Liver (tissue), 3 donors: ENCODE data around the gene RTN1.

Experiments used
- ATF3 ChIP-seq: IDR thresholded peaks from 2 replicates; pipeline ENCODE4 v1.6.1; 2016; ENCODE audit warnings: antibody characterized with exemption
- CTCF ChIP-seq: fragments of 150-350 bp; IDR thresholded peaks from 2 replicates; pipeline ENCODE4 v1.5.1; 2017; ENCODE audit warnings: improper control_type of control experiment, low read depth, low read length; ENCODE audit not compliant: missing input control
- EGR1 ChIP-seq, 2 donors: IDR thresholded peaks; 2 replicates each; pipeline ENCODE4 v1.6.1; 2016 to 2018; ENCODE audit warnings: antibody characterized with exemption in 2 of 2, low read depth in 2 of 2
- FOXA1 ChIP-seq: IDR thresholded peaks from 2 replicates; pipeline ENCODE4 v1.6.1; 2016; ENCODE audit warnings: antibody characterized with exemption
- GABPA ChIP-seq, 2 donors: IDR thresholded peaks in 1 of 2; conservative IDR thresholded peaks in 1 of 2; 2 replicates each; pipeline ENCODE4 v1.6.1; 2016; ENCODE audit warnings: antibody characterized with exemption in 2 of 2, mild to moderate bottlenecking in 1 of 2, moderate library complexity in 1 of 2
- JUND ChIP-seq, 2 donors: IDR thresholded peaks; 2 replicates each; pipeline ENCODE4 v1.6.1; 2016; ENCODE audit warnings: antibody characterized with exemption in 2 of 2
- MAX ChIP-seq: IDR thresholded peaks from 2 replicates; pipeline ENCODE4 v1.6.1; 2016; ENCODE audit warnings: antibody characterized with exemption
- RAD21 ChIP-seq, 2 donors: IDR thresholded peaks; 2 replicates each; pipeline ENCODE4 v1.6.1; 2016; ENCODE audit warnings: antibody characterized with exemption in 2 of 2, mild to moderate bottlenecking in 2 of 2
- REST ChIP-seq: IDR thresholded peaks from 2 replicates; pipeline ENCODE4 v1.6.1; 2016; ENCODE audit warnings: antibody characterized with exemption, mild to moderate bottlenecking
- SP1 ChIP-seq: IDR thresholded peaks from 2 replicates; pipeline ENCODE4 v1.6.1; 2018; ENCODE audit warnings: antibody characterized with exemption, mild to moderate bottlenecking
- TAF1 ChIP-seq: conservative IDR thresholded peaks from 2 replicates; pipeline ENCODE4 v1.6.1; 2016; ENCODE audit warnings: antibody characterized with exemption, mild to moderate bottlenecking
- YY1 ChIP-seq: IDR thresholded peaks from 2 replicates; pipeline ENCODE4 v1.6.1; 2016; ENCODE audit warnings: antibody characterized with exemption, mild to moderate bottlenecking
- donor health status: healthy.
- donor health status: healthy.

- no peak for TF ChIP-seq CTCF
- no peak for TF ChIP-seq MAX
- TF ChIP-seq RAD21 (IDR thresholded peaks at IDR 0.05) = no peak
- TF ChIP-seq REST = no peak
- TF ChIP-seq TAF1 = no peak
- TF ChIP-seq YY1 = no peak
- TF ChIP-seq JUND (IDR thresholded peaks at IDR 0.05) = no peak
- TF ChIP-seq FOXA1 = no peak
- no peak for TF ChIP-seq SP1
- no peak for TF ChIP-seq ATF3
- no peak for TF ChIP-seq EGR1 (IDR thresholded peaks at IDR 0.05; ENCODE audit: low read depth in 2 of 2)
- TF ChIP-seq GABPA (IDR thresholded peaks at IDR 0.05 in 1 of 2, conservative IDR thresholded peaks at IDR 0.05 in 1 of 2) = no peak
Observed at GRCh38 chr14:59582161-59582560, 288.4 kb downstream of the RTN1 start.
